Retinal pigment epithelial cell (primary cell): Measurements from ENCODE around the gene SUFU.

Experiments
- DNase-seq: peaks from one replicate; pipeline ENCODE4 v3.0.0-alpha.2; 2010; ENCODE audit warnings: low read depth
- H3K4me3 ChIP-seq: 2 replicates; pipeline ENCODE4 v1.5.1; 2011; ENCODE audit warnings: mild to moderate bottlenecking, low read length, control low read depth, moderate library complexity
- TF ChIP-seq, protein P1 (sequence below): conservative IDR thresholded peaks from 2 replicates; pipeline ENCODE4 v1.5.1; 2011; ENCODE audit warnings: low read depth, low read length, control low read depth, inconsistent platforms

The SUFU gene

DNA sequence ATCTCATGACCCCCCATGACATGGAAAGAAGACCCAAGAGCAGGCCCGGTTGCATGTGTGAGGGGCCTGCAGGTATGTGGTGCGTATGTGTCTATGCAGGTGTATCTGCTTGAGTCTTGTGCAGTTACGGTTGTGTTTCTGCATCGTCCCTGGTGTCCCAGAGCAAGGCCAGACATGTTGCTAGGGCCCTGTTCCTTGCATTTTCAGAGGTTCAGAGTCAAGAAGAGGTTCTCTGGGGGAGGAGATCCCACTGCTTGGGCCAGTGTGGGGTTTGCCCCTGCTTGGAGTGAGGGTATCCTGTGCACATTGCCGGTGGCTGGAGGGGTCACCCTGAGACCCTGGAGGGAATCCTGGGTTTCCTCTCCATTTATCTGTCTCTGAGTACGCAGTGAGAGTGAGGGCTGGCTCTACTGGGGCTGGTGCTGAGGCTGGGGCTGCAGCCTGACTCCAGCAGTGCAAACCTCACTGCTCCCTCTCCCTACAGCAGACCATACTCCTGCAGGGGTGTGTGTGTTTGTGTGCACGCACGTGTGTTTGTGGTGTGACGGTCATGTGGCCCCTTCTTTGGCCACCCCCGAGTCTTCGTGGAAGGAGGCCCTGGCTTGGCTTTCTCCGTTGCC is 144.6 kb downstream of the SUFU start:
- DNase-seq: no peak
- peak overlapping the region; percentile 89 for H3K4me3 ChIP-seq

DNA sequence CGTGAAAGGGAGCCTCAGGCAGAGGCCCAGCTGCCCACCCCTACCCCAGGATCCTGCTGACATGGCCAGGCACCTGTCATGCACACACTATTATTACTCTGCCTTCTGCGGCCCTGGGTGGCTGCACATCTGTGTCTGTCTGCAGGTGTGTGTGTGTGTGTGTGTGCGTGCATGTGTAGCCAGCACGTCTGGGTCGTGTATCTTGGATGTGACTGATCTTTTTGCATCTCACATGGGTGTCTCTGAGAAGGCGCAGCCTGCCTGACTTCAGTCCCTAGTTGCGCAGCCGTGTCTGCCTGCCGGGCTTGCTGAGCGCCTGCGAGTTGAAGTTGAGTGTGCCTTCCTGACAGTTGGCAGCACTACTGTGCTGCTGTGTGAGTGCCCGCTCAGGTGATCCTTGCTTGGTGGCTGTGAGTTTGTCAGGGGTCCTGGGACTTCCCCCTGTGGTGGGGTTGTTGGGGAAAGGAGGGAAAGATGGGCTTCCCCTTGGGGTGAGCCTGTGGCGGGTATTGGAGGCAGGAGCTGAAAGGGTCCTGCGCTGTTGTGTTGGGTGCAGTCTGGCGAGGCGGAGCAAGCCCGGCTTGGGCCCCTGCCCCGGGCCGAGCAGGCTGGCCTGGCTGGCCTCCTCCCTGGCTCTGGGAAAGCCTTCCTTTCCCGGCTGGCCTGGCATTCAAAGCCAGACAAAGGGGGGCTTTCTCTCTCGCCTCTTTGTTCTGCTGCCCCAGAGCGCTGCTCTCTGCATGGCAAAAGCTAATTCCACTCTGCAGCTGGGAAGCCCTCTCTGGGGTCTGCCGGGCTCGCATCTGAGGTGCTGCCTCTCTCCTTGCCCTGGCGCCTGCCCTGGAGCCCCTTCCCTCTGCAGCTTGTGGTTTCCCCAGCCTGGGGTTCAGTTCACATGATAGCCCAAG is 145.4 kb downstream of the SUFU start:
- no peak for DNase-seq
- H3K4me3 ChIP-seq: peak overlapping the region; percentile 35
- TF ChIP-seq, protein P1, sequence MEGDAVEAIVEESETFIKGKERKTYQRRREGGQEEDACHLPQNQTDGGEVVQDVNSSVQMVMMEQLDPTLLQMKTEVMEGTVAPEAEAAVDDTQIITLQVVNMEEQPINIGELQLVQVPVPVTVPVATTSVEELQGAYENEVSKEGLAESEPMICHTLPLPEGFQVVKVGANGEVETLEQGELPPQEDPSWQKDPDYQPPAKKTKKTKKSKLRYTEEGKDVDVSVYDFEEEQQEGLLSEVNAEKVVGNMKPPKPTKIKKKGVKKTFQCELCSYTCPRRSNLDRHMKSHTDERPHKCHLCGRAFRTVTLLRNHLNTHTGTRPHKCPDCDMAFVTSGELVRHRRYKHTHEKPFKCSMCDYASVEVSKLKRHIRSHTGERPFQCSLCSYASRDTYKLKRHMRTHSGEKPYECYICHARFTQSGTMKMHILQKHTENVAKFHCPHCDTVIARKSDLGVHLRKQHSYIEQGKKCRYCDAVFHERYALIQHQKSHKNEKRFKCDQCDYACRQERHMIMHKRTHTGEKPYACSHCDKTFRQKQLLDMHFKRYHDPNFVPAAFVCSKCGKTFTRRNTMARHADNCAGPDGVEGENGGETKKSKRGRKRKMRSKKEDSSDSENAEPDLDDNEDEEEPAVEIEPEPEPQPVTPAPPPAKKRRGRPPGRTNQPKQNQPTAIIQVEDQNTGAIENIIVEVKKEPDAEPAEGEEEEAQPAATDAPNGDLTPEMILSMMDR: no peak

More for the DNA sequence above, 144.6 kb downstream of the SUFU start:
- TF ChIP-seq, protein P1: no peak

DNA sequence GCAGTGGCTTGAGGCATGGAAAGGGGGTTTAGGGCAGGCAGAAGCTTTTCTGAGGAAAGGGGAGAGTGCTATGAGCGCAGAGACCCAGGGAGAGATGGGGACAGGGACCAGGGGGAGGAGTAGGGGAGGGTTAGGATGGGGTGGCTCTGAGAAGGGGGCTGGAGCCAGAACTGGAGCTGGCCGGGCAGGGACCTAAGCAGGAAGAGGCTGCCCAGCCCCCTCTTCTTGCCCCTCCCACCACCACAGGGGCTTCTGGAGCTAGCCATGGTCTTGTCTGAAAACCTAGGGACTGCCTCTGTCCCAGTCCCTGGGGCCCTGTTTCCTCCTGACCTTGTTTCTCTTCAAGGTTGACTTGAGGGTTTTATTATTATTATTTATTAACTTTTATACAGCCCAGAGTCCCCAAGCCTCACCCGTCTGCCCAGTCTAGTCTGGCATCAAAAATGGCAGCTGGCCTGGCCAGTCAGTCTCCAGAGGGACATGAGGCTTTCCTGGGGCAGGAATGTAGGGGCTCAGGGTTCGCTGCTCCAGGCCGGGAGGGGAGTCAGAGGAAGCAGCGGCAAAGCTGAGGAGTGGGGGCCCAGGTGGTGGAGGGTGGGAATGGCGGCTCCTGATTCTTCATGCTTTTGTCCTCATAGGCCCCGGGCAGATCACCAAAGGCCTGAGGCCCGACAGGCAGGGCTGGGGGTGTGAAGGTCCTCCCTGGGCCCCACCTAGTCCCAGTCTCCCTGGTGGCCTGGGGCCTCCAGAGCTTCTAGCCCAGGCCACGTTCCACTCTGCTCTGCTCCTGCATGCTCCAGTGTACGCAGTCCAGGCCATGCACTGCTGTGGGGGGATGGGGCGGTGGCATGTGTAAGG is 146.3 kb downstream of the SUFU start:
- H3K4me3 ChIP-seq: no peak overlapping the region
- no peak for DNase-seq
- TF ChIP-seq, protein P1: no peak

DNA sequence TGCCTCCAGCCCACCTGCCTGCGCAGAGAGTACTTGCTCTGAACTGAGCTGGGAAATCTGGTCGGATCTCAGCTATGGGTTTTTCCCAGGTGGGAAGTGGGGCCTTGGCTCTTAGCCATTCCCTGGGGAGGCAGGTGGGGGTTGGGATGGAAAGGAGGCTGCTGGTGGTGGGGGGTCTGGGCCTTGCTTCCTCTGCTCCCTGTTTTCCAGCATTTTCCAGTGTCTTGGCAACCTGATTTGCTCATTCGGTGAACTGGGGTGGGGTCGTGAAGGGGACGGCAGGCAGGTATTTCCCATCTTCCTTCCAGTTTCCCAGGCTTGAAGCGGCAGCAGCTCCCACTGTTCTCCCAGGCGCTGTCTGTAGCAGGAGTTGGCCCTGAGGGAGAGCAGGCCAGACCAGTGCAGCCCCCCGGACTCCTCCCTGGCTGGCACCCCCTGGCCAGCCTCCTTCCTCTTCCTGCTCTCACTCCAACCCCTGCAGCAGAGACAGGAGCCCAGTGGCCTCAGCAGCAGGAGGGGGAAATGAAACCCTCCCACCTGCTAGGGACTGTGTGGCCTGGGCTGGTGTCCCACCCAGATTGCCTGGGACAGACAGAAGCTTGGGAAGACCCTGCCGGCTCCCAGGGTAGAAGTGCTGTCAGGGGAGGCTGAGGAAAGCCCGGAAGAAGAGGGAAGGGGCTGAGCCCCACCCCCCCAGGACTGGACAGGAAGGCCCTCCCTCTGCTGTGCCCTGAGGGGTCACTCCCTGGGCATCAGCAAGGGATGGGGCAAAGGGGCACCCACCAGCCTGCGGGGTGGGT is 147.1 kb downstream of the SUFU start:
- DNase-seq: no peak
- H3K4me3 ChIP-seq: no peak overlapping the region
- TF ChIP-seq, protein P1: no peak

DNA sequence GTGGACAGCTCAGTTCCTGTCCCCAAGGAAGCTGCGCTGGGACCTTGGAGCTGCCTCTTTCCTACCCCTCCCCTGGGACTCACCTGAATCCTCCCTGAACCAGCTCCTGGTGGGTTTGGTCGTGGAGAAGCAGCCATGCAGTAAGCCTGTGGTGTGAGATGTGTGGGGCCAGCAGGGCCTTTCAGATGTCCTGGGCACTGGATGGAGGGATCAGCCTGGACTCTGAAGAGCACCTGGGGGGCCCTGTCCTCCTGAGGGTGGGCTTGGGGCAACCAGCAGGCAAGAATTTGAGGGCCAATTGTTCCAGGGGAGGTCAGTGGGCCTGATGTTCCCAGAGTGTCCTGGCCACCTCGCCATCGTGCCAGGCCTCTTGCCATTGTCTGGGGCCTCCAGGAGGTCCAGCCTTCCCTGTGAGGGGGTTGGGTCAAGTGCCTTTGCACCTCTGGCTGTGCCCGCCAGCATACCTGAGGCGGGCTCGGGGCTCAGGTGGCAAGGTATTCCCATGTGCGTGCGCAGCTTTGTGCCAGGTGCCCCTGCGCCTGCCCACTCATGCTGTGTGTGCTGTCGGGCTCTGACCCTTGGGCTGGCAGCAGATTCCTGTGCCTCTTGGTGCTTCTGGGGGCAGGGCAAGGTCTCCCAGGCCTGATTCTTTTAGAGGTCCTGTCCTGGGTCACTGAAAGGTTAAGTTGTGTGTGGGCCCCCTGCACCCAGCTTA is 147.8 kb downstream of the SUFU start:
- DNase-seq: no peak
- no peak overlapping the region for H3K4me3 ChIP-seq
- TF ChIP-seq, protein P1: no peak
